ENCODE data around the gene ZNF790.

Gene ZNF790

DNA sequence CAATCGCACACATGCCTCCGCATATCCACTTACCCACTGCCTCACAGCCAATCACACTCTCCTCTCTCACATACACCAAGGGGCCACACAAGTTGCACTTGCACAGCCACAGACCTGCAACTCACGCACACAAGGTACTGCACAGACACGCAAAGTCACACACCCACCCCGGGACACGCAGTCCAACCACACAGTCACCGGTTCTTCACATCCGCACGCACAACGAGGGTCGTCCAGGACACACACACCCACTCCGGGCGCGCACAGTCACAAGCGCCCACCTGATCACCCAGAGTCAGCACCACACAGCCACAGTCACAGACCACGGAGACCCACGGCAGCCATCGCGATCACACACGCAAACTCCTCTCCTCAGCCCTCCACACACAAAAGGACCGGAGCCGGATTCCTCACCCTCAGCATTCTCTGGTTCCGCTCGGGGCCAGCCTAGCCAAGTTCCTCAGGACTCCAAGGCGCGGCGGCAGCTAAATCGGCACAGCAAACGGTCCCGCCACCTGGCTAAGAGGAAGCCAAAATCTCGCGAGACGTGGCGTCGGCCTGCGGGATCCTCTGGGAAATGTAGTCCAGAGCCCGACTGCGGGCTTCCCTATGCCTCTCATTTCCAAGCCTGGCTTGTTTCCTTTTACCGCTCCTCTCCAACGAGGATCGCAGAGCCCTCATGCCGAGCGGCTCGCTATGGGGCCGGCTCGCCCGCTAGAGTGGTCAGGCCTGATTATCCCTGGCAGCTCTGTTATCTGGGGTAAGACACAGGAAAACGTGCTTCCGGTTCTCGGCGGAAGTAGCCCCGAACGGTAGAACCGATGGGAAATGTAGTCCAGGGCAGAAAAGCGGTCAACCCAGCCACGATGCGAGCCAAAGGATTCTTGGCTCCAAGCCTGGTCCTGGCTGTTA, 65.6 kb downstream of the ZNF790 start, which contains the start of gene ZNF850:
Gene ZNF850 (minus strand): TSS at position 497 of the 912 bp plus-strand sequence. CDS start 10,201 bp downstream, outside the sequence.
- peak; percentile 66 to 99 (median 93) for DNase-seq

DNA sequence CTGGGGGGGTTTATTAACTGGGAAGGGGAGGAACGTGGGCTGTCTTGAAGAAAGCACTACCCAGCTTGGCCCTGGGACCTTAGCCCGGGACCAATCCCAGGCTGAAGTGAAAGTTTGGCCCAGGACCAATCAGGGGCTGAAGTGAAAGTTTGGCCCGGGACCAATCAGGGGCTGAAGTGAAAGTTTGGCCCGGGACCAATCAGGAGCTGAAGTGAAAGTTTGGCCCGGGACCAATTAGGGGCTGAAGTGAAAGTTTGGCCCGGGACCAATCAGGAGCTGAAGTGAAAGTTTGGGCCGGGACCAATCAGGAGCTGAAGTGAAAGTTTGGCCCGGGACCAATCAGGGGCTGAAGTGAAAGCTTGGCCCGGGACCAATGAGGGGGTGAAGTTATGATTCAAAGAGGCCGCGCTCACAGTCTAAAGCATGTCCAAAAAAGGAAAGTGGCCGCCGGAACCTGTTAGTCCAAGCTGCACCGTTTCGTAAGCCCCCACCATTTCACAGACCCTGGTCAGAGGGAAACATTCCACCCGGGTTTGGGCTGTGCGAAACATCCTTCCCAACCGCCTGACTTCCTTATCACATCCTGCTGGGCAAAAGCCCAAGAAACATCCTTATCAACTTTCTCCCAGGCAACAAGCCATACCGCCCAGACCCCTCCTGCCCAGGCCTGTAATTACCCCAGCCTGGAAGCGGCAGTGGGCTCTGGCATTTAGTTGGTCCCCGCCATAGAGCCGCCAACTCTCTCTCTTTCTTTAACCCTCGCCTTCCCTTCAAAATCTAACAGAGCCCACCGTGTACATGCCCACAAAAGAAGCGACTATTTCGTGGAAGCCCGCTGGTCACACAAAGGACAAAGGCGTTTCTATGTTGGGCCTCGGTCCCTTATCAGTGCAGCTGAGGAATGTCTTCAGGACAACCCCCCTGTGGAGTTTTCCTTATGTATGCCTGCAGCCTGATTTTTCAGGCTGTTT, 66.6 kb downstream of the ZNF790 start:
- DNase-seq, result peak in 19 of 56 donors; percentile 6 to 66 (median 28)
